Amniotic epithelial cell (primary cell): ENCODE results near the gene CIPC.

Experiments used
- DNase-seq: peaks from one replicate; pipeline ENCODE4 v3.0.0-alpha.2; 2010; ENCODE audit warnings: low read depth

CIPC gene

GRCh38 chr14:77103475-77103874 lies 5.4 kb downstream of the CIPC start:
- no peak for DNase-seq

- no peak for DNase-seq
Observed at GRCh38 chr14:77103951-77104350, 5.9 kb downstream of the CIPC start.

GRCh38 chr14:77104393-77104792 lies 6.3 kb downstream of the CIPC start:
- no peak for DNase-seq

- no peak for DNase-seq
Observed at GRCh38 chr14:77105145-77105939, 7.3 kb downstream of the CIPC start.

- no peak for DNase-seq
Observed at GRCh38 chr14:77106666-77107065, 8.6 kb downstream of the CIPC start.

GRCh38 chr14:77107228-77107627 lies 9.2 kb downstream of the CIPC start:
- DNase-seq: no peak

- no peak for DNase-seq
Observed at GRCh38 chr14:77108753-77109152, 10.7 kb downstream of the CIPC start.

GRCh38 chr14:77109656-77110055 lies 11.6 kb downstream of the CIPC start:
- no peak for DNase-seq

- no peak for DNase-seq
Observed at GRCh38 chr14:77110286-77110685, 12.2 kb downstream of the CIPC start.

- DNase-seq: no peak
Observed at GRCh38 chr14:77111021-77111420, 13.0 kb downstream of the CIPC start.

- DNase-seq: no peak
Observed at GRCh38 chr14:77113644-77114043, 15.6 kb downstream of the CIPC start.

- DNase-seq: no peak
Observed at GRCh38 chr14:77114609-77115008, 16.6 kb downstream of the CIPC start.

- no peak for DNase-seq
Observed at GRCh38 chr14:77116172-77116817, 18.2 kb downstream of the CIPC start.

- no peak for DNase-seq
Observed at GRCh38 chr14:77119851-77120250, 21.8 kb downstream of the CIPC start.

GRCh38 chr14:77120771-77121743 lies 23.0 kb downstream of the CIPC start:
- DNase-seq: peak; percentile 84

- DNase-seq: no peak
Observed at GRCh38 chr14:77122526-77123125, 24.6 kb downstream of the CIPC start.

- DNase-seq: no peak
Observed at GRCh38 chr14:77123381-77124325, 25.6 kb downstream of the CIPC start.

GRCh38 chr14:77124345-77125280 lies 26.6 kb downstream of the CIPC start:
- peak; percentile 20 for DNase-seq

- no peak for DNase-seq
Observed at GRCh38 chr14:77125281-77125801, 27.3 kb downstream of the CIPC start.
